HCT116 (cell line): ENCODE data around the gene TMEM50B. TPM values are rescaled to one million over a fixed set of nuclear protein-coding genes. Genes with fewer than 3 reads are reported as not detected.

Experiments
- ATAC-seq: fragments of 200-7000 bp; cut with Tn5 transposase; 2 replicates; pipeline ENCODE4 v1.9.1; 2020; ENCODE audit warnings: mild to moderate bottlenecking, moderate library complexity
- BruUV-seq: library from RNA; stranded (reverse); fragments of 400-500 nt; replicated peaks from 2 replicates; lab custom pipeline; 2021; lab: Mats Ljungman, UMichigan
- CTCF ChIA-PET: fragments of 300-600 bp; sonication (Branson Sonifier 250); formaldehyde crosslinking; loops from one replicate; lab custom pipeline; 2021; ENCODE audit warnings: antibody characterized with exemption; lab: Charles Lee
- POLR2A ChIA-PET: fragments of 300-600, 350-600 bp; sonication (Branson Sonifier 250); formaldehyde crosslinking; loops from one replicate; lab custom pipeline; 2021; ENCODE audit warnings: antibody characterized with exemption; lab: Charles Lee
- RAD21 ChIA-PET, 2 experiments: fragments of 300-600 bp; sonication (Branson Sonifier 250); formaldehyde crosslinking; loops; one replicate each; lab custom pipeline; 2023; ENCODE audit warnings: low total read pairs in 2 of 2; ENCODE audit not compliant: uncharacterized antibody in 2 of 2, unreplicated experiment in 2 of 2, low non-redundant PET in 1 of 2; lab: Charles Lee
- DNase-seq: peaks from one replicate; pipeline ENCODE4 v3.0.0-alpha.2; 2010; ENCODE audit warnings: low read depth, low spot score
- H2AFZ ChIP-seq: fragments of 200-600 bp; shearing (Covaris generic), sonication (generic); 2 replicates; pipeline ENCODE4 v1.6.1; 2017; ENCODE audit warnings: low read depth, mixed run types, mixed read lengths, antibody characterized with exemption, low read length; ENCODE audit not compliant: poor library complexity, severe bottlenecking
- H3K27ac ChIP-seq: 2 replicates; pipeline ENCODE4 v1.5.1; 2012; ENCODE audit warnings: low read depth, low read length
- H3K27me3 ChIP-seq: fragments of 200-600 bp; sonication (generic); 2 replicates; pipeline ENCODE4 v1.6.1; 2016; ENCODE audit warnings: mixed run types, low read length, mixed read lengths; ENCODE audit not compliant: insufficient read depth
- H3K36me3 ChIP-seq, 2 experiments: fragments of 200-500 bp in 1 of 2; fragments of 200-600 bp in 1 of 2; sonication (Bioruptor generic) in 1 of 2; sonication (generic) in 1 of 2; 2 replicates each; pipeline versions ENCODE4 v1.5.1 to v1.6.1; 2014 to 2016; ENCODE audit warnings: low read length in 2 of 2, inconsistent platforms in 1 of 2, mixed read lengths in 1 of 2, mixed run types in 1 of 2; ENCODE audit not compliant: insufficient read depth in 2 of 2, control insufficient read depth in 1 of 2
- H3K4me1 ChIP-seq, 2 experiments: fragments of 200-600 bp in 1 of 2; sonication (generic) in 1 of 2; 2 replicates each; pipeline versions ENCODE4 v1.5.1 to v1.6.1; 2012 to 2017; ENCODE audit warnings: low read length in 2 of 2, inconsistent platforms in 1 of 2, mild to moderate bottlenecking in 1 of 2, mixed read lengths in 1 of 2, mixed run types in 1 of 2, moderate library complexity in 1 of 2; ENCODE audit not compliant: insufficient read depth in 2 of 2, control insufficient read depth in 1 of 2
- H3K4me2 ChIP-seq: fragments of 200-600 bp; sonication (generic); 2 replicates; pipeline ENCODE4 v1.6.1; 2017; ENCODE audit warnings: mixed run types, low read length, mixed read lengths
- H3K4me3 ChIP-seq, 2 experiments: fragments of 200-600 bp in 1 of 2; sonication (generic) in 1 of 2; replicated peaks in 1 of 2; 2 replicates each; pipeline ENCODE4 v1.5.1; 2011 to 2016; ENCODE audit warnings: low read length in 2 of 2, control low read depth in 1 of 2, low read depth in 1 of 2, mild to moderate bottlenecking in 1 of 2, mixed read lengths in 1 of 2, mixed run types in 1 of 2
- H3K79me2 ChIP-seq: fragments of 200-600 bp; sonication (generic); 2 replicates; pipeline ENCODE4 v1.6.1; 2017; ENCODE audit warnings: mild to moderate bottlenecking, mixed run types, low read length, moderate library complexity, mixed read lengths; ENCODE audit not compliant: insufficient read depth
- H3K9ac ChIP-seq: fragments of 200-600 bp; sonication (generic); 2 replicates; pipeline ENCODE4 v1.6.1; 2016; ENCODE audit warnings: low read length, mixed read lengths
- H3K9me2 ChIP-seq: fragments of 200-600 bp; sonication (generic), shearing (Covaris generic); 2 replicates; pipeline ENCODE4 v1.6.1; 2017; ENCODE audit warnings: mixed run types, mild to moderate bottlenecking, moderate library complexity; ENCODE audit not compliant: insufficient read depth
- H3K9me3 ChIP-seq, 2 experiments: fragments of 200-500 bp in 1 of 2; fragments of 200-600 bp in 1 of 2; sonication (Bioruptor generic) in 1 of 2; sonication (generic) in 1 of 2; 2 replicates each; pipeline ENCODE4 v1.6.1; 2014 to 2017; ENCODE audit warnings: low read length in 2 of 2, mixed read lengths in 2 of 2, inconsistent platforms in 1 of 2, low read depth in 1 of 2, mild to moderate bottlenecking in 1 of 2, mixed run types in 1 of 2, moderate library complexity in 1 of 2; ENCODE audit not compliant: control insufficient read depth in 1 of 2, insufficient read depth in 1 of 2
- H4K20me1 ChIP-seq: fragments of 200-600 bp; sonication (generic), shearing (Covaris generic); 2 replicates; pipeline ENCODE4 v1.6.1; 2017; ENCODE audit warnings: mixed run types, mild to moderate bottlenecking, moderate library complexity; ENCODE audit not compliant: insufficient read depth
- CEBPB ChIP-seq: IDR thresholded peaks from 2 replicates; pipeline ENCODE4 v1.6.1; 2012; ENCODE audit warnings: low read depth
- EGR1 ChIP-seq: IDR thresholded peaks from 2 replicates; pipeline ENCODE4 v1.6.1; 2012; ENCODE audit warnings: low read depth
- EZH2 ChIP-seq: fragments of 200-600 bp; sonication (generic); IDR thresholded peaks from 2 replicates; pipeline ENCODE4 v1.6.1; 2017; ENCODE audit warnings: antibody characterized with exemption, mixed run types
- POLR2A ChIP-seq: IDR thresholded peaks from 2 replicates; pipeline ENCODE4 v1.7.0; 2011; ENCODE audit warnings: borderline replicate concordance; ENCODE audit not compliant: insufficient read depth, insufficient read length; ENCODE audit errors: extremely low read depth
- SIN3A ChIP-seq: IDR thresholded peaks from 2 replicates; pipeline ENCODE4 v1.6.1; 2012; ENCODE audit warnings: low read depth
- SP1 ChIP-seq: IDR thresholded peaks from 2 replicates; pipeline ENCODE4 v1.6.1; 2012; ENCODE audit warnings: low read depth
- ZNF274 ChIP-seq: fragments of 200-500 bp; sonication (Bioruptor generic); IDR thresholded peaks from 2 replicates; pipeline ENCODE4 v1.6.1; 2014; ENCODE audit warnings: mild to moderate bottlenecking, low read depth, low read length, inconsistent platforms
- intact Hi-C: fragments of 100-400 bp; cut with micrococcal nuclease; formaldehyde crosslinking; loops from 2 replicates; pipeline ENCODE4 v1.10.0; 2022
- total RNA-seq: library from RNA; stranded (reverse); gene quantifications from one replicate; pipeline ENCODE4 v1.2.1, GENCODE V29; 2021; ENCODE audit not compliant: unreplicated experiment
- TF ChIP-seq, protein P1 (sequence below): IDR thresholded peaks from 2 replicates; pipeline ENCODE4 v1.6.1; 2012; ENCODE audit warnings: low read depth
- TF ChIP-seq, protein P2 (sequence below), 3 experiments: fragments of 200-600 bp in 1 of 3; sonication (generic) in 1 of 3; IDR thresholded peaks in 2 of 3; conservative IDR thresholded peaks in 1 of 3; 2 replicates each; pipeline ENCODE4 v1.5.1; 2012 to 2017; ENCODE audit warnings: low read depth in 2 of 3, low read length in 2 of 3, antibody characterized with exemption in 1 of 3, borderline replicate concordance in 1 of 3, control low read depth in 1 of 3, mild to moderate bottlenecking in 1 of 3, mixed read lengths in 1 of 3, mixed run types in 1 of 3, moderate library complexity in 1 of 3; ENCODE audit not compliant: insufficient read depth in 1 of 3
- TF ChIP-seq, protein P3 (sequence below): IDR thresholded peaks from 2 replicates; pipeline ENCODE4 v1.6.1; 2012

The TMEM50B gene
- total RNA-seq, 1 experiment from 2014 or later, result 18.8 TPM

DNA sequence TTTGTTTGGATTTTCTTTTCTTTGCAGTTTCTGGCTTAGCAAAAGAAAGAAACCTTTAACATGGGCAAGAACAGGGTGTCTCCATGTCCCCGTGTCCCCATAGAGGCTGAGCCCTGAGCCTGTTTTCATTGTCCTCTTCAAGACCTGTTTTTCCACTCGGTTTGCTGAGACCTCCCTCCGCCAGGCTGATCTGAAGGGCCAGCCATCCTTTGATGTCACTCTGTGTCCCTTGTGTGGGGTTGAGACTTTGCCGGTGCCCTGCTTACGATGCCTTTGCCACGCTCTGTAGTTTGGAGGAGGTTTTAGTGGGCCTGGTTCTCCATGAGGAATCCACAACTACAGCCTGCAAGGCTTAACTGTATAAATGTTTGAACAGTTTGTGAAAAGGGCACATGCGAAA lies 52.7 kb downstream of the TMEM50B start (continued):
- TF ChIP-seq, protein P1, sequence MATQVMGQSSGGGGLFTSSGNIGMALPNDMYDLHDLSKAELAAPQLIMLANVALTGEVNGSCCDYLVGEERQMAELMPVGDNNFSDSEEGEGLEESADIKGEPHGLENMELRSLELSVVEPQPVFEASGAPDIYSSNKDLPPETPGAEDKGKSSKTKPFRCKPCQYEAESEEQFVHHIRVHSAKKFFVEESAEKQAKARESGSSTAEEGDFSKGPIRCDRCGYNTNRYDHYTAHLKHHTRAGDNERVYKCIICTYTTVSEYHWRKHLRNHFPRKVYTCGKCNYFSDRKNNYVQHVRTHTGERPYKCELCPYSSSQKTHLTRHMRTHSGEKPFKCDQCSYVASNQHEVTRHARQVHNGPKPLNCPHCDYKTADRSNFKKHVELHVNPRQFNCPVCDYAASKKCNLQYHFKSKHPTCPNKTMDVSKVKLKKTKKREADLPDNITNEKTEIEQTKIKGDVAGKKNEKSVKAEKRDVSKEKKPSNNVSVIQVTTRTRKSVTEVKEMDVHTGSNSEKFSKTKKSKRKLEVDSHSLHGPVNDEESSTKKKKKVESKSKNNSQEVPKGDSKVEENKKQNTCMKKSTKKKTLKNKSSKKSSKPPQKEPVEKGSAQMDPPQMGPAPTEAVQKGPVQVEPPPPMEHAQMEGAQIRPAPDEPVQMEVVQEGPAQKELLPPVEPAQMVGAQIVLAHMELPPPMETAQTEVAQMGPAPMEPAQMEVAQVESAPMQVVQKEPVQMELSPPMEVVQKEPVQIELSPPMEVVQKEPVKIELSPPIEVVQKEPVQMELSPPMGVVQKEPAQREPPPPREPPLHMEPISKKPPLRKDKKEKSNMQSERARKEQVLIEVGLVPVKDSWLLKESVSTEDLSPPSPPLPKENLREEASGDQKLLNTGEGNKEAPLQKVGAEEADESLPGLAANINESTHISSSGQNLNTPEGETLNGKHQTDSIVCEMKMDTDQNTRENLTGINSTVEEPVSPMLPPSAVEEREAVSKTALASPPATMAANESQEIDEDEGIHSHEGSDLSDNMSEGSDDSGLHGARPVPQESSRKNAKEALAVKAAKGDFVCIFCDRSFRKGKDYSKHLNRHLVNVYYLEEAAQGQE, result no peak
- no peak for TF ChIP-seq ZNF274
- TF ChIP-seq, protein P2, sequence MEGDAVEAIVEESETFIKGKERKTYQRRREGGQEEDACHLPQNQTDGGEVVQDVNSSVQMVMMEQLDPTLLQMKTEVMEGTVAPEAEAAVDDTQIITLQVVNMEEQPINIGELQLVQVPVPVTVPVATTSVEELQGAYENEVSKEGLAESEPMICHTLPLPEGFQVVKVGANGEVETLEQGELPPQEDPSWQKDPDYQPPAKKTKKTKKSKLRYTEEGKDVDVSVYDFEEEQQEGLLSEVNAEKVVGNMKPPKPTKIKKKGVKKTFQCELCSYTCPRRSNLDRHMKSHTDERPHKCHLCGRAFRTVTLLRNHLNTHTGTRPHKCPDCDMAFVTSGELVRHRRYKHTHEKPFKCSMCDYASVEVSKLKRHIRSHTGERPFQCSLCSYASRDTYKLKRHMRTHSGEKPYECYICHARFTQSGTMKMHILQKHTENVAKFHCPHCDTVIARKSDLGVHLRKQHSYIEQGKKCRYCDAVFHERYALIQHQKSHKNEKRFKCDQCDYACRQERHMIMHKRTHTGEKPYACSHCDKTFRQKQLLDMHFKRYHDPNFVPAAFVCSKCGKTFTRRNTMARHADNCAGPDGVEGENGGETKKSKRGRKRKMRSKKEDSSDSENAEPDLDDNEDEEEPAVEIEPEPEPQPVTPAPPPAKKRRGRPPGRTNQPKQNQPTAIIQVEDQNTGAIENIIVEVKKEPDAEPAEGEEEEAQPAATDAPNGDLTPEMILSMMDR (IDR thresholded peaks at IDR 0.05 in 2 of 3, conservative IDR thresholded peaks at IDR 0.05 in 1 of 3; ENCODE audit: borderline replicate concordance in 1 of 3, insufficient read depth in 1 of 3, low read depth in 2 of 3, low read length in 2 of 3), result no peak
- no peak for TF ChIP-seq CEBPB
- TF ChIP-seq, protein P3, sequence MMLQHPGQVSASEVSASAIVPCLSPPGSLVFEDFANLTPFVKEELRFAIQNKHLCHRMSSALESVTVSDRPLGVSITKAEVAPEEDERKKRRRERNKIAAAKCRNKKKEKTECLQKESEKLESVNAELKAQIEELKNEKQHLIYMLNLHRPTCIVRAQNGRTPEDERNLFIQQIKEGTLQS, result no peak
- no peak for TF ChIP-seq EZH2
- no peak for TF ChIP-seq POLR2A
- TF ChIP-seq SIN3A, result no peak
- no peak for TF ChIP-seq SP1

DNA sequence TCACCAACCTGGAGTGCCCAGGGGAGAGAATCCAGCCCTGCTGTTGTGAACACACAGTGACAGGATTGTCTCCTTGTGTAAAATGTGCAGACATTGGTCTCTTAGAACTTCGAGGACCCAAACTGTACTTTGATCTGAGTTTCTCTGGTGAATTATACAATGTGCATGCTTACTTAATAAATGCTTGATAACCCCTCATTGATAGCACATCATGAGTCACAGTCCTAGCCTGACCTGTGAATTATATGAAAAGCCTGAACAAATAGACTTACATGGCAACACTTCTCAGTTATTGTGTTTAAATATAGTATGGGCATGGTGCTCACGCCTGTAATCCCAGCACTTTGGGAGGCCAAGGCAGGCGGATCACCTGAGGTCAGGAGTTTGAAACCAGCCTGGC lies 53.9 kb downstream of the TMEM50B start:
- H2AFZ ChIP-seq, result no peak overlapping the region
- DNase-seq (no peak), ATAC-seq (no peak)
- ChIA-PET CTCF (no interaction called here), RAD21 (interaction anchor here in 1 of 2 experiments (0.6 kb wide), 1 partner anchor 44 kb away, joined by 3 read pairs; no protein-coding TSS in a partner anchor), POLR2A (no interaction called here)
- no peak overlapping the region for H3K4me3 ChIP-seq
- H3K79me2 ChIP-seq, result no peaks in the 10 kb centered on the region; the same call in 1 of the 2 replicates
- no peak overlapping the region for H3K4me2 ChIP-seq
- H3K4me1 ChIP-seq, result peaks cover 10 to 12% of the 10 kb centered on the region in 2 experiments
- no peaks in the 10 kb centered on the region for H4K20me1 ChIP-seq
- H3K27me3 ChIP-seq, result no peaks in the 10 kb centered on the region
- H3K9me2 ChIP-seq, result no peaks in the 10 kb centered on the region
- no peak for TF ChIP-seq EGR1
- no peak for TF ChIP-seq EZH2
- no peaks in the 10 kb centered on the region for H3K9me3 ChIP-seq
- H3K27ac ChIP-seq, result no peak overlapping the region
- H3K36me3 ChIP-seq, result peaks cover 7 to 19% of the 10 kb centered on the region in 2 experiments; a peak in 3 of 4 replicates
- H3K9ac ChIP-seq, result no peak overlapping the region
- no TSS peak for BruUV-seq
- intact Hi-C loops, result no loop called here
